MCF 10A (cell line): ENCODE data around the gene GGTA1. TPM values are rescaled to one million over a fixed set of nuclear protein-coding genes. Genes with fewer than 3 reads are reported as not detected.

Experiments
- BruUV-seq: library from RNA; stranded (reverse); fragments of 400-500 nt; replicated peaks from 2 replicates; lab custom pipeline; 2021; lab: Mats Ljungman, UMichigan
- CTCF ChIA-PET: fragments of 300-600 bp; sonication (Branson Sonifier 250); formaldehyde crosslinking; extraction: SDS; loops from one replicate; lab custom pipeline; 2021; ENCODE audit warnings: antibody characterized with exemption, inconsistent platforms; lab: Yijun Ruan, JAX
- POLR2A ChIA-PET: fragments of 300-600, 350-650 bp; sonication (Branson Sonifier 250); formaldehyde crosslinking; extraction: SDS; loops from one replicate; lab custom pipeline; 2020; ENCODE audit warnings: antibody characterized with exemption, inconsistent platforms; lab: Yijun Ruan, JAX
- DNase-seq: peaks from one replicate; pipeline ENCODE4 v3.0.0-alpha.2; 2018; ENCODE audit not compliant: unreplicated experiment
- H3K27ac Mint-ChIP-seq: one replicate; pipeline ENCODE4 v1.8.0; 2022; ENCODE audit warnings: mild to moderate bottlenecking, low read depth, mixed read lengths; ENCODE audit not compliant: unreplicated experiment
- H3K27me3 Mint-ChIP-seq: one replicate; pipeline ENCODE4 v1.8.0; 2022; ENCODE audit warnings: mixed read lengths; ENCODE audit not compliant: insufficient read depth, unreplicated experiment
- H3K36me3 Mint-ChIP-seq: one replicate; pipeline ENCODE4 v1.8.0; 2022; ENCODE audit warnings: mild to moderate bottlenecking, moderate library complexity, mixed read lengths; ENCODE audit not compliant: insufficient read depth, unreplicated experiment
- H3K4me1 Mint-ChIP-seq: one replicate; pipeline ENCODE4 v1.8.0; 2022; ENCODE audit warnings: mixed read lengths; ENCODE audit not compliant: insufficient read depth, unreplicated experiment
- H3K4me3 Mint-ChIP-seq: one replicate; pipeline ENCODE4 v1.8.0; 2022; ENCODE audit warnings: mild to moderate bottlenecking, moderate library complexity, mixed read lengths; ENCODE audit not compliant: unreplicated experiment
- H3K9me3 Mint-ChIP-seq: one replicate; pipeline ENCODE4 v1.8.0; 2022; ENCODE audit warnings: mixed read lengths; ENCODE audit not compliant: unreplicated experiment
- intact Hi-C: fragments of 100-400 bp; cut with micrococcal nuclease; formaldehyde crosslinking; loops from 2 replicates; pipeline ENCODE4 v1.14.1; 2022
- total RNA-seq: library from RNA; stranded (reverse); gene quantifications from 2 replicates; pipeline ENCODE4 v1.2.3, GENCODE V29; 2022
- TF ChIP-seq, protein P1 (sequence below): fragments of 200-600 bp; IDR thresholded peaks from one replicate; pipeline ENCODE4 v1.8.0; 2022; ENCODE audit warnings: antibody characterized with exemption, mild to moderate bottlenecking; ENCODE audit not compliant: unreplicated experiment

GGTA1 gene
- total RNA-seq, 1 experiment from 2014 or later: not detected

DNA sequence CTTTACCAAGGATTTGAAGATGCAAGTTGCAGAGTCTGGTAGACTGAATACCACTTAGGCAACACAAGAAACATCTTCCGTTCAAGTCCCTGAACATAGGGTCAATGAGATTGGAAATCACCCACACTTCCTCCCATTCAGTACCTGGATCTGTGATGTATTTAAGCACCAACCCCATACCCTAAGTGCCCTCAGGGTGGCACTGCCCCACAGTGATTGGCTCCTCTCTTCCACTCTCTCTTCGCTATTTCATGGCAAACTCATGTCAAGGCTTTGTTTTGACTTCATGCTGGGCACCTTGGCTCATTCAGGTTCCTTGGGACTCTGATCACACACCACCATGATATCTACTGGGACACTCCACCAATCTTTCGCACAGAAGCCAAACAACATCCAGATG is 53.7 kb downstream of the GGTA1 start:
- Mint-ChIP-seq H3K27me3 (peaks cover 47% of the 10 kb centered on the region), H3K4me3 (no peak overlapping the region), H3K9me3 (no peaks in the 10 kb centered on the region), H3K36me3 (no peaks in the 10 kb centered on the region), H3K27ac (no peak overlapping the region), H3K4me1 (peaks cover 5% of the 10 kb centered on the region)
- intact Hi-C loops: loop anchor here (10.0 kb wide), 1 partner anchor 89 kb away; no protein-coding TSS in a partner anchor
- POLR2A ChIA-PET: no interaction called here
- no TSS peak for BruUV-seq
- DNase-seq: peak; percentile 26
- CTCF ChIA-PET: no interaction called here
- TF ChIP-seq, protein P1, sequence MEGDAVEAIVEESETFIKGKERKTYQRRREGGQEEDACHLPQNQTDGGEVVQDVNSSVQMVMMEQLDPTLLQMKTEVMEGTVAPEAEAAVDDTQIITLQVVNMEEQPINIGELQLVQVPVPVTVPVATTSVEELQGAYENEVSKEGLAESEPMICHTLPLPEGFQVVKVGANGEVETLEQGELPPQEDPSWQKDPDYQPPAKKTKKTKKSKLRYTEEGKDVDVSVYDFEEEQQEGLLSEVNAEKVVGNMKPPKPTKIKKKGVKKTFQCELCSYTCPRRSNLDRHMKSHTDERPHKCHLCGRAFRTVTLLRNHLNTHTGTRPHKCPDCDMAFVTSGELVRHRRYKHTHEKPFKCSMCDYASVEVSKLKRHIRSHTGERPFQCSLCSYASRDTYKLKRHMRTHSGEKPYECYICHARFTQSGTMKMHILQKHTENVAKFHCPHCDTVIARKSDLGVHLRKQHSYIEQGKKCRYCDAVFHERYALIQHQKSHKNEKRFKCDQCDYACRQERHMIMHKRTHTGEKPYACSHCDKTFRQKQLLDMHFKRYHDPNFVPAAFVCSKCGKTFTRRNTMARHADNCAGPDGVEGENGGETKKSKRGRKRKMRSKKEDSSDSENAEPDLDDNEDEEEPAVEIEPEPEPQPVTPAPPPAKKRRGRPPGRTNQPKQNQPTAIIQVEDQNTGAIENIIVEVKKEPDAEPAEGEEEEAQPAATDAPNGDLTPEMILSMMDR: no peak

DNA sequence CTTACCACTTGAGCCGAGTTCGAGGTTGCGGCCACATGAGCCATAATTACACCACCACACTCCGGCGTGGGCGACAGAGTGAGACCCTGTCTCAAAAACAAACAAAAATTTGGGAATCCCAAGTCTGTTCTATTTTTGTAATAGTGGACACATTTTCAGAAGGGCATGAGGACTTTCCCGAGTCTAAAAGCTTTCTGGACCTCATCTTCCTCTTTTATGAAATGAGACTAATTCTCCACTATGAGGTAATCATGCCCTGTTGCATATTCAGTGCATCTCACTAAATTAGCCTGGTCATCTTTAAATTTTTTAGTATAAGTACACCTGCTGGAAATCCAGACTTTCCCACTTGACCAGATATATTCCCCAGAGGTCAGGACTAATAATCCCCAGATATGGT is 55.7 kb downstream of the GGTA1 start:
- Mint-ChIP-seq H3K36me3 (no peaks in the 10 kb centered on the region), H3K9me3 (no peaks in the 10 kb centered on the region), H3K27me3 (peaks cover 42% of the 10 kb centered on the region), H3K27ac (no peak overlapping the region), H3K4me3 (no peak overlapping the region), H3K4me1 (peaks cover 5% of the 10 kb centered on the region)
- TF ChIP-seq, protein P1: no peak
- intact Hi-C loops: loop anchor here (10.0 kb wide), 1 partner anchor 91 kb away; no protein-coding TSS in a partner anchor
- CTCF ChIA-PET: interaction anchor here (1.2 kb wide), 1 partner anchor 125 kb away, joined by 7 read pairs; no protein-coding TSS in a partner anchor
- POLR2A ChIA-PET: no interaction called here
- BruUV-seq: no TSS peak
- no peak for DNase-seq

DNA sequence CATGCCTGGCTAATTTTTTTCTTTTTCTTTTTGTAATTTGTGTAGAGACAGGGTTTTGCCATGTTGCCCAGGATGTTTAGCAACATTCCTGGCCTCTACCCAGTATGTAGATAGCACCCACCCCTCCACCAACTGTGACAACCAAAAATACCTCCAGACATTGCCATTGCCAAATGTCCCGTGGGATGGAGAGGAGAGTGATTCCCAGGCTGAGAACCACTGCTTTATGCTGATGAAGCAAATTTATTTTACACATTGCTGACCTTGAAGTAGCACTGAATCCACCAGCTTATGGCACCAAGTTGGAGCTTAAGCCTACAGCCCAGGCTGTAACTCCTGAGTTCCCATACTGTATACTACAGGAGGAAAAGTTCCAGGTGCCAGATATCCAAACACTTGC is 58.5 kb downstream of the GGTA1 start:
- intact Hi-C loops: loop anchor here (10.0 kb wide), 1 partner anchor 94 kb away; no protein-coding TSS in a partner anchor
- Mint-ChIP-seq H3K36me3 (no peaks in the 10 kb centered on the region), H3K9me3 (no peaks in the 10 kb centered on the region), H3K27ac (no peak overlapping the region), H3K27me3 (peaks cover 38% of the 10 kb centered on the region), H3K4me1 (no peaks in the 10 kb centered on the region), H3K4me3 (no peak overlapping the region)
- TF ChIP-seq, protein P1: no peak
- ChIA-PET POLR2A (no interaction called here), CTCF (interaction anchor here (0.6 to 3.6 kb wide), 15 partner anchors 10 to 460 kb away, joined by 3 to 37 read pairs (median 4); no protein-coding TSS in a partner anchor)
- no TSS peak for BruUV-seq
- no peak for DNase-seq

DNA sequence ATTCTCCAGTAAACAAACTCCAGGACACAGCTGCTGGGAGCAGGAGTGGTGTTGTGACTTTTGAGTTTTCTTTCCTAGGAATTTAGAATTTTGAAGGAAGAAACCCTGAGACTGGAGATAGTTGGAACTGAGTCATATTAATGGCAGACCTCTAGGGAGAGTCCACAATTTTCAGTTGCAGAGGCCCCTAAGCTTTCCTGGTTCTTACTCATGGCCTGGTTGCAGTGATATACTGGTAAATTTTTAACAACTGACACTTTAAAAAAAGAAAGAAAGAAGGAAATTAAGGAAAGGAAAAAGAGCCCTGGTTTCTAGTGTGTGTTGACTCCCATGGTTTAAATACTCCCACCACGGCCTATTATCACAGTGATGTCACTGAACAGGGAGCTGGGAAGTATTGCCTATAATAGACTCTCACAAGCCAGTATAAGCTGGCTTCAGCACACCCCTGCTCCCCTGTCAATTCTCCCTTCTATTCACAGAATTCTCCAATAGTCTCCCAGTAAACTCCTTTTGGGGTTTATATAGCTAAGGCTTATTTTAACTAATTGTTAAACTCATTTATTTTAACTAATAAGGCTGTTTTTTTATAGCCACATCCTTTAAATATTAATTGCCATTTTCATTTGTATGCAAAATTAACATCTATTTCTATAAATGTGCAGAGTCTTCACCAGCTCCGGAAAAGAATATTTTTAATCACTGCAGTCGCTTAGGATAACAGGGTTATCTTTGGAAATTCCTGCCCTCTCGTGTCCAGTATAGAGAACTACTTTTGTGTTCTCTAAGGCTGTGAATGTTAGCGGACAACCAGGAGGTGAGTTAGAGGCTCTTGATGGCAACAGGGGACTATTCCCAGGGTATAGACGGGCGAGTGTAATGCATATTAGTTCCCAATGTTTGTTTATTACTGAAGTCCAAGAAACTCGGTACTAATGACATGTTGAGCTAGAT is 59.7 kb downstream of the GGTA1 start:
- TF ChIP-seq, protein P1: peak; percentile 15
- peaks cover 26% of the 10 kb centered on the region for H3K27me3 Mint-ChIP-seq

More for the DNA sequence above, 59.7 kb downstream of the GGTA1 start:
- Mint-ChIP-seq H3K9me3 (no peaks in the 10 kb centered on the region), H3K27ac (no peak overlapping the region), H3K4me1 (no peaks in the 10 kb centered on the region), H3K4me3 (no peak overlapping the region), H3K36me3 (no peaks in the 10 kb centered on the region)
- POLR2A ChIA-PET: interaction anchor here (0.7 kb wide), 1 partner anchor 9 kb away, joined by 3 read pairs; no protein-coding TSS in a partner anchor
- no TSS peak for BruUV-seq
- DNase-seq: peak; percentile 17
- CTCF ChIA-PET: interaction anchor here (0.5 to 3.6 kb wide), 31 partner anchors 9 to 1059 kb away, joined by 3 to 37 read pairs (median 3); no protein-coding TSS in a partner anchor
- intact Hi-C loops: loop anchor here (10.0 kb wide), 1 partner anchor 95 kb away; no protein-coding TSS in a partner anchor
